HG02610 (cell line): Measurements from ENCODE around the gene BCL7C.

Source experiments
- ATAC-seq: cut with Tn5 transposase; IDR thresholded peaks from one replicate; pipeline ENCODE4 v1.9.1; 2021; ENCODE audit warnings: mild to moderate bottlenecking, moderate library complexity; ENCODE audit not compliant: unreplicated experiment

The BCL7C gene

DNA sequence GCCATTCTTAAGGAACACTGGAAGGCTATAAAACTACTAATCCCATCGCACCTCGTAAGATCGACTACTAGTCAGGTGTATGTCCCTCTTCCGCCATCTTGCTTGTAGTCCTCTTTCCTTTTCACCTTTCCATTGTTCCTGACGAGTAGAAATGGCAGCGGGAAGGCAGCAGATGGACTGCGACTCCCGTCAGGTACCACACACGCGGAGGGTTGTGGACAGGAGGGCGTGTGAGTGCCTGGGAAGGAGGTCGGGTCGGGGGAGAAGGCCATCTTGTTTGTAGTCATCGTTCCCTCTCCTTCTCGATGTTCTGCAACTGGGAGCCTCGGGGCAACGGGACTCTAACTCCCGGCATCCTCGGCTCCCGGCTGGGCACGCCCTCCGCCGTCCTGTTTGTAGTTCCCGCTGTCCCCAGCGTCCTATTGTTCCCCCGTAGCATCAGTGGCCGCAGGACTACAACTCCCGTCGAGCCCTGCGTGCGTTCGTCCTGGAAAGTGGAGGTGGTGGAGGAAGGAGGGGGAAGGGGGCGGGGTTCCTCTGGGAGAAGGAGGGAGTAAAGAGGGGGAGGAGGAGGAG lies 29.2 kb upstream of the BCL7C start:
- peak; percentile 68 for ATAC-seq

DNA sequence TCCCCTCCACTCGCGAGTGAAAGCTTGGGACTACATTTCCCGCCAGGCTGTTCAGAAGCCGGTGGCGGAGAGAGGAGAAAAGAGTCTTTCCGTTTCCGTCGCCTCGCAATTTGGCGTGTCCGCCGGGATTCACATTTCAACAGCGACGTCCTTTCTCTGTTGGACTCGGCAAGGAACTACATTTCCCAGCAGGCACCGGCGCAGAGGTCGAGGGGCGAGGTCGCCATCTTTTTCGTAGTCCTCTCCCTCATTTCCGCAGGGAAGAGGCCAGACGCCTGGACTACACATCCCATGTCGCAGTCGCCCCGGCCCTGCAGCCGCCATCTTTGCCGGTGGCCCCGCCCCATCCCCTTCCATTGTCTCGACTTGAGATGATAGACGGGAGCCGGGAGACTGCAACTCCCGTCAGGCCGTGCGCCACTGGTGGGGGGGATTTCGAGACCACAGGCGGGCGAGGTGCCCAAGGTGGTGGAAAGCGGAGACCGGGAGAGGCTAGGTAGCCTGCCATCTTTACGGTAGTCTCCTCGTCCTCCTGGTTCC lies 28.6 kb upstream of the BCL7C start:
- ATAC-seq, result peak; percentile 64

DNA sequence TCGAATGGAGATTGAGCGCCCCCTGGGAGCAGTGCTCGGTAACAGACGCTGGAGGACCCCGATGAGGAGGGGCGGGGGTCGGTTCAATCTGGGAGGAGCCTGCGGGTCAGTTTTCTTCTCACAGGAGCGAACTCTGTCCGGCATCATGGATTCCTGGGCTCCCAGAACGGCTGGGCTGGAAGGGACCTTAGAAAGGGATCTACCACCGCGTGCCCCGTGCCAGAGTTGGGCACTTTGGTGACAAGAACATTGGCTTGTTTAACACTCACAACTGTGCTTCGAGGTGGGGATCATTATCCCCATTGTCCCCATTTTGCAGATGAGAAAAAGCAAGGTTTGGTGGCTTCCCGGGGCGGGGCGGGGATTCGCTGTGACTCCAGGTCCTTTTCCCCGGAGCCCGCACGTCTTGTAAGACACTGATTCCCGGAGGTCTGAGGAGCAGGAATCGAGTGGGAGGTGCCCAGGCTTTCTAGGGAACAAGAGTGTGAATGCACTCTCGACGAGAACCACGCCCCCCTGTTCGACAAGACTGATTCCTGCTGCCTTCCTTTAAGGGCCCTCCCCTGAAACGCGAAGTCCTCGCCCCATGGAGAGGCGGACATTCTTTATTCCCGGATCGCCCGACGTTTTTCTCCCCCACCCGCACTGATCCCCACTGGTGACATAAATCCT lies 28.0 kb upstream of the BCL7C start:
- no peak for ATAC-seq

DNA sequence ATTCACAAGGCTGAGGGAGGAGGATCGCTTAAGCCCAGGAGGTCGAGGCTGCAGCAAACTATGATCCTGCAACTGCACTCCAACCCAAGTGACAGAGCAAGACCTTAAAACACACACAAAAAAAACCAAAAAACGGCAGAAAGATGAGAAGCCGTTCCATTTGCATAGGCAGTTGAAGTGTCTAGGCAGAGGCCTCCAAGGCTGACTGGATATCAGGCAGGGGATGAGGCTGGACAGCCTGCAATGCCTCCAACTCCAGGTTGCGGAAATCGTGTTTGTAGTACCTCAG lies 27.5 kb upstream of the BCL7C start:
- no peak for ATAC-seq

DNA sequence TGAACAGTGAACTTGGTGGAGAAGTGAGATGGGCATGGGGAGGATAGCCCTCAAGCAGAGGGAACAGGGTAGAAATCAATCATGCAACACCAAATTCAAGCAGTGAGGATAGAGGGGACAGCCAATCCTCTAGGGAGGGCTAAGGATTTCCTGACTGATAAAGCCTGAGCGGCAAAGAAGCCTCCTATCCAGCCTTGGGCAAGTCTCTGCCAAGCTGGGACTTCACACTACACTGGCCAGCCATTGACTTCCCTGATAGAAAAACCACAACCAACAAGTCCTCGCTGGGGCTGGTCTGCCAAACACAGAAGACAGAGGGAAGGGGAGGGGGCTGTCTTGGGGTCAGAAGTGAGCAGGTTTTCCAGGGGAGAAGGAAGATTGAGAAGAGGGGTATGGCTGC lies 27.0 kb upstream of the BCL7C start:
- no peak for ATAC-seq

DNA sequence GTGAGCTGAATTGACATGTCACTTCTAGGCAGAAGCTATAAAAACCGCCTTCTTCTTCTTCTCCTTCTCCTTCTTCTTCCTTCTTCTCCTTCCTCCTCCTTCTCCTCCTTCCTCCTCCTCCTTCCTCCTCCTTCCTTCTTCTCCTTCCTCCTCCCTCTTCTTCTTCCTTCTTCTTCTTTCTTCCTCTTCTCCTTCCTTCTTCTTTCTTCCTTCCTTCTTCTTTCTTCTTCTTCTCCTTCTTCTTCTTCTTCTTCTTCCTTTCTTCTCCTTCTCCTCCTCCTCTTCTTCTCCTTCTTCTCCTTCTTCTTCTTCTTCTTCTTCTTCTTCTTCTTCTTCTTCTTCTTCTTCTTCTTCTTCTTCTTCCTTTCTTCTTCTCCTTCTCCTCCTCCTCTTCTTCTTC lies 24.7 kb upstream of the BCL7C start:
- no peak for ATAC-seq

DNA sequence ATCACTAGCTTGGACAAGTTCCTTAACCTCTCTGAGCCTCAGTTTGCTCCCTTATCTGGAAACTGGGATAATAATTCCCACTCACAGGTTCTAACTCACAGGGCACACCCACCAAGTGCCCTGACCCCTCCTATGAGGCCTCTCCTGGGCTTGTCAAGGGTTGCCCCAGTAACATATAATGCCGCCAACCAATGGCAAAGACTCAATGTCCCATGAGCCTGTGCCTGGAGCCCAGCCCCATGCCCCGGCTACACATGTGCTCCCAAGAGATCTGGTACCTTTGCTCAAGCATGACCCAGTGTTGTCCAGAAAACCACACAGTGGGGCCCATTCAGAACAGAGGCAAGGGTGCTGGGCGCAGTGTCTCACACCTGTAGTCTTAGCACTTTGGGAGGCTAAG lies 21.0 kb upstream of the BCL7C start:
- no peak for ATAC-seq

DNA sequence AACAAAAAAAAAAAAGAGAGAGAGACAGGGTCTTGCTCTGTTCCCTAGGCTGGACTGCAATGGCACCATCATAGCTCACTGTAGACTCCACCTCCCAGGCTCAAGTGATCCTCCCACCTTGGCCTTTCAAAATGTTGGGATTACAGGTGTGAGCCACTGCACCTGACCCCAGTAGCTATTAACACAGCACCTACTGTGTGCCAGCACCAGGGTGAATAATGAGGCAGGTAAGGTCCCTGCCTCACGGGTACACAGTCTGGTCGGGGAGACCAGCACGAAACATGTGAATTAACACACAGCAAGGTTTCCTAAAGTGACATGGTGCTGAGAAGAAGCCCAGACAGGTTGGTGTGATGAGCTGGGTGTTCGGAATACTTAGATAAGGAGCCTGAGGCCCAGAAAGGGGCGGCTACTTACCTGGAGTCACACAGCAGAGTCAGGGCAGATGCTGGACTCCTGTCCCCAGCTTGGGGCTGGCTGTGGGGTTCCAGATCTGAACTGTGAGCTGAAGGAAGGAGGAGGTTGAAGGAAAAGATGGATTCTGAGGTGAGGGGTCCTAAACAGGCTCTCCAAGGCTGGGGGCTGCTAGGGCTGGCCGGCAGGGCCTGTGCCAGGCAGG lies 19.0 kb upstream of the BCL7C start:
- ATAC-seq, result no peak

DNA sequence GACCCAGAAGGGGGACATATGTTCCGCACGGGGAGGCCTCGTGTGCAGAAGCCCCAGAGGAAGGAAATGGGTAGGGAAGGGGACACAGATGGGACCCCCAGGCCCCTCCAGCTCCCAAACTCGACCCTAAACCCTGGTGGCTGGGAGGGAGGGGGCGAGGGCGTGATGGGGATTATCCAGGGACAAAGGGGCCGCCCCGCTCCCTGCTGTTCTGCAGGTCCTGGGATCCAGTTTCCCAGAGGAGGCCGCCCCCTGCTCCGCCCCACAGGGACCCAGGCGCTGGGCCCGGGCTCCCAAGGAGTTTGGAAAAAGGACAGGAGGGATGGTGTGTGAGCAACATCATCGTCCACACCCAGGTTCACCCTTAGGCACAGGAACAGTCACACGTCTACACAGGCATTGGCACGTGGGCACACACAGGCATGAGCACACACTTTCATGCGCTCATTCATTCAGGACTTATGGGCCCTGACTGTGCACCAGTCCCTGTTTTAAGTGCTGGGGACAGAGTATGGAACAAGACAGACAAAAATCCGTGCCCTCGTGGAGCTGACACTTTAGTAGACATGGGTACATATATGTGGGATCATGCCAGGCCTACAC lies 16.7 kb upstream of the BCL7C start:
- ATAC-seq, result no peak

DNA sequence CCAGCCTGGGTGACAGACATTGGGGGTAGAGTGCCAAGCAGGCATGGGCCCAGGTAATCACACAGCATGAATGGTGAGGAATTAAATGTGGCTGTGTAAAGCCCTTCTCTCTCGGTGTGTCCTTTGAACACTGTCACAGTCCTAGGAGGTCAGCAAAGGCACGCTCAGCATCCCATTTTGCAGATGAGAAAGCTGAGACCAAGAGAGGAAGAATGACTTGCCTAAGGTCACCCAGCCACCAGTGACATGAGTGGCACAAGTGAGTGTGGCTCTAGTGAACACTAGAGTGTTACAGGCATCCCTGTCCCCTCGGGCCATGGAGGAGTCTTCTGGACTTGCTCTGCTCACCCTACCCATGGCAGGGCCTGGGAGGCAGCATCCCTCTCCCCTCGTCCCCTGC lies 13.2 kb upstream of the BCL7C start:
- ATAC-seq, result no peak

DNA sequence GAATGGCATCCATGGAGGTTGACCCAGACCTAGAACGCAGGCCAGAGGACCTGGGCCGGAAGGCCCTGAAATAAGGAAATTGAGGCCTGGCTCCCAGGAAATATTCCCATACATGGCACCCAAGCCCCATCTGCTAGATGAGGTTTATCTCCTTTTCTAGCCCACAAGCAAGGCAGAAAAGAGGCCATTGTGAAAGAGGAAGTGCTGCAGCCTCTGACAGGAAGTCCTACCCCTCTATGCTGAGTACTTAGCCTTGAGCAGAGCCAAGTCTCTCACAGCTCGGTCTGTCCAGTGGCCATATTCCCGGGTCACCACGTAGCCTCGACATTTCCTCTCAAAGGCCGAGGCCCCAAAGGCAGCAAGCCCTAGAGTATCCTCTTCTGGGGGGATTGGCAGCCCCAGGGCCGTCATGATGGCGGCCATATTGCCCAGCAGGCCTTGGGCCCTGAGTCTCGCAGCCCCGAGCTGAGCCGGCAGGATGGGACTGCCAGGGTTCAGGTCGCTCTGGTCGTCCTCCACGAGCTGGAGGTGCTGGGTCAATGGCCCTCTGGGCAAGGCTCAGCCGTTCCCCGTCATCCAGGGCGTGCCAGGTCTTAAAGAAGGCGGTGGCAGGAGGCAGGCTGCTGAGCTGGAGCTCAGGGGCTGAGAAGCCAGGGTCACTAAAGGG lies 10.4 kb upstream of the BCL7C start:
- no peak for ATAC-seq

DNA sequence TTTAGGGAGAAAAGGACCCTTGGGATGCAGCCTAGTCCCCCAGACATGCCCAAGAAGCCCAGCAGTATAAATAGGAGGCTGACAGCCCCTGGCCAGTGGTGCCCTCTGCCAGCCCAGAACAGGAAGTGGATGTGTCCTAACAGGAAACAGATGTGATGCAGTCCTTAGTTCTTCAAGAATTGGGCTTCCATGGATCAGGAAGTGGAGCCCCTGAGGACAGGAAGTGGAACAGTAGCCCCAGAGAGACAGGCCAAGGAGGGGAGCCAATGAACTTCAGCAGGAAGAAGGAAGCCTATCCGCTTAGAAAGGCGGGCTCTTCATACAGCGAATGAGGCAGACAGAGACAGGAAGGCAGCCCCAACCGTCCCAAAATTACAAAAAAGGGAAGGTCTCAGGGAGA lies 9.7 kb upstream of the BCL7C start:
- no peak for ATAC-seq

DNA sequence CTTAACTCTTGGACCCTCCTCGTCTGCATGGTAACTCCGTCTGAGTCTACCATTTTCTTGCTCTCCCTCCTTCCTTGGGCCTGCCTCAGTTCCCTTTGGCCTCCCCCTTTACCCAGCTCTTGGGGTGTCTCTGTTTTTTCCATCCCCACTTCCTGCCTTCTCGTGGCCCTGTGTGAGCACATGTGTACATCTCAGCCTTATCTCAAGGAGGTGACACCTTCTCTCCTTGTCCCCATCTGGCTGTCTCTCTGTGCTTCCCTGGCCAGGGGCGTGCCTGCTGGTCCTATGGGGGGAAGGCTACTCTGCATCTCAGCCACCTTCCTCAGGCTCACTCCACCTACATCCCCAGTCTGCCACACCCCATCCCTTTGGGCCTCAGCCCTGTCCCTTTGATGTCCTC lies 9.1 kb upstream of the BCL7C start:
- ATAC-seq, result no peak

DNA sequence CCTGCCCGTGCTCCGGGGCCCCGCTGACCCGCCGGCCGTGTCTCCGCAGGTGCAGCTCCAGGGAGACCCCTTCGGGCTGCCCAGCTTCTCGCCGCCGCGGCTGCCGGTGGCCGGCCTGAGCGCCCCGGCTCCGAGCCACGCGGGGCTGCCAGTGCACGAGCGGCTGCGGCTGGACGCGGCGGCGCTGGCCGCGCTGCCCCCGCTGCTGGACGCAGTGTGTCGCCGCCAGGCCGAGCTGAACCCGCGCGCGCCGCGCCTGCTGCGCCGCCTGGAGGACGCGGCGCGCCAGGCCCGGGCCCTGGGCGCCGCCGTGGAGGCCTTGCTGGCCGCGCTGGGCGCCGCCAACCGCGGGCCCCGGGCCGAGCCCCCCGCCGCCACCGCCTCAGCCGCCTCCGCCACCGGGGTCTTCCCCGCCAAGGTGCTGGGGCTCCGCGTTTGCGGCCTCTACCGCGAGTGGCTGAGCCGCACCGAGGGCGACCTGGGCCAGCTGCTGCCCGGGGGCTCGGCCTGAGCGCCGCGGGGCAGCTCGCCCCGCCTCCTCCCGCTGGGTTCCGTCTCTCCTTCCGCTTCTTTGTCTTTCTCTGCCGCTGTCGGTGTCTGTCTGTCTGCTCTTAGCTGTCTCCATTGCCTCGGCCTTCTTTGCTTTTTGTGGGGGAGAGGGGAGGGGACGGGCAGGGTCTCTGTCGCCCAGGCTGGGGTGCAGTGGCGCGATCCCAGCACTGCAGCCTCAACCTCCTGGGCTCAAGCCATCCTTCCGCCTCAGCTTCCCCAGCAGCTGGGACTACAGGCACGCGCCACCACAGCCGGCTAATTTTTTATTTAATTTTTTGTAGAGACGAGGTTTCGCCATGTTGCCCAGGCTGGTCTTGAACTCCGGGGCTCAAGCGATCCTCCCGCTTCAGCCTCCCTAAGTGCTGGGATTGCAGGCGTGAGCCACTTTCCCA lies 8.4 kb upstream of the BCL7C start:
- ATAC-seq, result peak; percentile 57

DNA sequence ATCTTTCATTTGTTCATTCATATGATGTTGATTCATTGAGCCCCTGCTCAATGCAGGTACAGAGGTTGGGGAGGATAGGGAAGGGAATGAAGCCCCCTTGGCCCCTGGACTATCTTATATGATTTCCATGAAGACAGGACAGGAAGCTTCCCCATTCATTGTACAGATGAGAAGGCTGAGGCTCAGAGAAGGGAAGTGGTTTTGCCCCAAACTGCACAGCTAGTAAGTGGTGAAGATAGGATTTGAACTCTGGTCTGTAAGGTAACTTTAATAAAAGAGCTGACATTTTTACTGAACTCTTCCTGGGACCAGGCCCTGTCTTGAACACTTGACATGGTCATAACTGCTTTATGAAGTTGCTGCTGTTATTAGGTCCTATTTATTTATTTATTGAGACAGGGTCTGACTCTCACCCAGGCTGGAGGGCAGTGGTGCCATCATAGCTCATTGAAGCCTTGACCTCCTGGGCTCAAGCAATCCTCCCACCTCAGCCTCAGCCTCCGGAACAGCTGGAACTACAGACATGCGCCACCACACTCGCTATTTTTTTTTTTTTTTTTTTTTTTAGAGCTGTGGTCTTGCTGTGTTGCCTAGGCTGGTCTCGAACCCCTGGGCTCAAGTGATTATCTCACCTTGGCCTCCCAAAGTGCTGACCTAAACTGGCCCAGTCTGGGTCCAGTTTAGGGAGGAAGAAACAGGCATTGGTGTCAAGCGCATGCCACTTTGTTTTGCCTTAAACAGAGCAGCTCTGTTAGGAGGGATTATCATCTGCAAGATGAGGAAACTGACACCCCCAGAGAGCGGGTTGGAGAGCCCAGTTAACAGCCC lies 7.5 kb upstream of the BCL7C start:
- ATAC-seq, result no peak

DNA sequence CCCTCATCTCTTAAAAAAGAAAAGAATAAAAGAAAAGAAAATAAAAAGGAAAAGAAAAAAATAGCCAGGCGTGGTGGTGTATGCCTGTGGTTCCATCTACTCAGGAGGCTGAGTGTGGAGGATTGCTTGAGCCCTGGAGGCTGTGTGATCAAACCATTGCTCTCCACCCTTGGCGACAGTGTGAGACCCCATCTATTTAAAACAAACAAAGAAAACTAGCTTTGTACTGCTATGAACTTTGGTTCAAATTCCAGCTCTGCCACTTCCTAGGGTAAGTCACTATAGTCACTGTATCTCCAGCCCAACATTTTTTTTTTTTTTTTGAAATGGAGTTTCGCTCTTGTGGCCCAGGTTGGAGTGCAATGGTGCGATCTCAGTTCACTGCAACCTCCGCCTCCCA lies 6.7 kb upstream of the BCL7C start:
- no peak for ATAC-seq

DNA sequence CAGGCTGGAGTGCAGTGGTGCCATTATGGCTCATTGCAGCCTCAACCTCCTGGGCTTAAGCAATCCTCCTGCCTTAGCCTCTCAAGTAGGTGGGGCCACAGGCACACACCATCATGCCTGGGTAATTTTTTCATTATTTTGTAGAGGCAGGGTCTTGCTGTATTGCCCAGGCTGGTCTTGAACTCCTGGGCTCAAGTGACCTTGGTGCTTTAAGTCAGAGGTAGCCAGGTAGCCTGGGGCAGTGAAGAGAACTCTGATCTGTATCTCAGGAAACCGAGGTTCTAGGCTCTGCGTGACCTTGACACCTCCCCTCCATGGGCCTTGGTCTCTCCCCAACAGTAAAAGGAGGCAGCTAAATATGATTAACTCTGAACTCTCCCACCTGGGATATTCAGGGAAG lies 5.9 kb upstream of the BCL7C start:
- ATAC-seq, result no peak

DNA sequence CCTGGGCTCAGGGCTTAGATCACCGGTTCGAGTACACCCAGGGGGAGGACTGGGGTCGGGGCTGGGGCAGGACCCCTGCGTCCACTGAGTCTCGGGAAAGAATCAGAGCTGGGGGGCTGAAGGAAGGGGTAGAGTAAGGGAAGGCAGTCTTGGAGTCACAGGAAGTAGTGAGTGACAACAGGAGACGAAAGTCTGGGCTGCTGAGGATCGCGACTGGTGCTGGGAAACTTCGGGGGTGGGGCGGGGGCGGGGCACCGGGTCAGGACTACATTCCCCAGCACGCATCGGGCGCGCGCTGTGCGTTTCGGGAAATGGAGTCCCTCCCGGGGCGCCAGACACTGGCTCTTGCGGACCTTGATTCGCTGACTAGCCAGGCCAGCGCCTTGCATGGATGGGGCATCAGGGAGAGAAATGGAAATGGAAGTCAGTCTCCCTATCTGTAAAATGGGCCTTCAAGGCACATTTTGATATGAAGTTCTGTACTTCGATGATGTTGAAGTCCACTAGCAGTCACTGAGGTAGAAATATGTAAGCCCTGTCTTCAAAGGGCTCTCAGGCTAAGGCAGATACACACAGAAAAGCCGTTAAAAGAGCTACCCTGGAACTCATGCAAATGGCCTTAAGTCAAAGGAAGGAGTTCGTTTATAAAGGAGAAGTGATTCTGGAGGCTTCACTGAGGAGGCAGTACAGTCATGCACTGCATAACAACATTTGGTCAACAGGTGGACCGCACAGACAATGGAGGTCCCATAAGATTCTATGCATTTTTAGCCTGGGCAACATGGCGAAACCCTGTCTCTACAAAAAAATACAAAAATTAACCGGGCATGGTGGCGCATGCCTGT lies 3.2 kb upstream of the BCL7C start:
- ATAC-seq, result no peak
